ENCODE results near the gene LIPT1.
"Not testable (repeated sequence)": the region's sequence is repeated elsewhere in the genome, so short reads cannot be mapped to it uniquely, and the experiment has no call there.

The LIPT1 gene

DNA sequence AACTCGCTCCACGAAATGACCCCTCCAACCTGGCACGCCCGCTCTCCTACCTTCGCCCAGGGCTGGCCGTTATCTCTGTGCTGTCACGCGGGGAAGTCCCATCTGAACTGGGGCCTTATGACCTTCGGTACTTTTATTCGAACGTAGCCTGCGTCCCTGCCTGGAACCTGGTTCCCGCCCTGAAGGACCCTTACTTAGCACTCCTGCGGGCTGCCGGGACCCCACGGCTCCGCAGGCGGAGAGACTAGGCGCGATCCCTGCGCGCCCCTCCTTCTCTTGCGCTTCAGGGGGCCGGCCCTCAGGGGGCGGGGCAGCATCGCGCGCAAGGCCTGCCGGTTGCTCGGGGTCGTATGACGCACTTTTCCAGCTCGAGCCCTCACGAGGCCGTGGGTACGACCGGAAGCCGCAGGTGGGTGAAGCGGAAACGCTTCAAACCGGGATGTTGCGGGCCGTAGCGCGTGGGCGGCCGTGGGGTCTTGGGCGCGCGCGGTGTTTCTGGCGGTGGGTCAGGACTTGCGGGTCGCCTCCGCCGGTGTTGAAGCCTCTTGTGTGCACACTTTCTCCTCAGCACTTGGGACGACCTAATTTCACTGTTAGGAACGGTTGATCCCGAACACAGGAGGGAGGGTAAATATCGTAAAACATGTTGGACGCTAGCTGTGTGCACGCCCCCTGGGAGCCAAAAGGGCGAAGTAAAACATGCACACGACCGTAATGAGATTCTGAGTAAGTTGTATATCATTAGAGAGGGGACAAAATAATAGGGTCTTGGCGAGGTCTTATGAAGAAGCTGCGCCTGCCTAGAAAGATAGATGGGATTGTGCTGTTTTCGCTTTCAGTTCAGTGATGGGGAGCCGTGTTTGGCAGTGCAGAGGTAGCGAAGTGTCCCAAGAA, at the start of gene LIPT1, which contains the start of gene TSGA10:
LIPT1 (plus strand) TSS at position 325 of the 894 bp plus-strand sequence. CDS start 6,991 bp downstream, outside the sequence.
TSGA10 (minus strand) TSS at position 300 of the 894 bp plus-strand sequence. CDS start 45,503 bp downstream, outside the sequence.
- peak; percentile 66 for DNase-seq

DNA sequence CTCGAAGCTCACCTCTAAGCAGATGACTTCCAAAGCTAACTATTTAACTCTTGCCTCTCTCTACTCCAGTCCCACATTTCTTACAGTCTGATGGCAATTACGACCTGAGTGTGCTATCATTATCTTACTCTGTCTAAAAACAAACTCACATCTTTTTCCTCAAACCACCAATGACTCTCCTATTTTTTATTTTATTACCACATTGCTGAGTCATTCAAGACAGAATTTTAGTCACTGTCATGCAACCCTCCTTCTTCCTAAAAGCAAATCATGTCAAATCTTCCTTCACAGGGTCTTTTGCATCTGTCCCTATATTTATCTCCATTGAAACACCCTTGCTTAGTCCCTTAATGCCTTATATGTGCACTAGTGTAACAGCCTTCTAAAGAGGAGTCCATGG, 47.9 kb upstream of the LIPT1 start:
- no peak for DNase-seq

DNA sequence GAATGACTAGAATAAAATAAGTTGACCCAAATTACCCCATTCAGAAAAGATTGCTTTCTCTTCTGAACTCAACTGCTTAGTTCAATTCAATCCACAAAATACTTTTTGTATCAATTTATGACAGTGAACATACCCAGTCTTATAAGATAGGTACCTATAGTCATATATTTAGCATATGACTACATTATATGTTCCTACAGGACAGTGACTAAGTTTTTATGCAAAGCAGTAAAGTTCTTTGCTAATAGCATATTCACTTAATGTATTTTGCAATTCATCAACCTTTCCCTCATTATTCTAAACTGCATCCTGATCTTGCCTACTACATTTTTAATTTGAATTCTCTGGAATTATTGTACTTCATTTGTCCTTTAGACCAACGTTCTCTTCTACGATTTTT, 43.5 kb upstream of the LIPT1 start:
- DNase-seq: no peak

DNA sequence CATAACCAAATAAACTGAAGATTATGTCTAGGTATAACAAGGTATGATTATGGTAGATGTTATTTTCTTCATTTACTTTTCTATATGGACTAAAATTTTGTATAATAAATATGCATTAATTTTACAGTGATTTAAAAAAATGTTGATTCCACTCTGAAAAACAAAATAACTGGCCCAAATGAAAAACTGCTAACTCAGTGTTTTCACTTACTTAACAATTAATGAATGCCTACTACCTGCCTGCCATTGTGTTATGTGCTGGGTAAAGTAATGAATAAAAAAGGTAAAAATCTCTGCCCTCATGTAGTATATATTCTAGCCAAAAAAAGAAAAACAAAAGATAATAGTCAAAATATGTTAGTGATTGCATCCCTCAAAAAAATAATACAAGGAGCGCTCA, 42.8 kb upstream of the LIPT1 start:
- no peak for DNase-seq

DNA sequence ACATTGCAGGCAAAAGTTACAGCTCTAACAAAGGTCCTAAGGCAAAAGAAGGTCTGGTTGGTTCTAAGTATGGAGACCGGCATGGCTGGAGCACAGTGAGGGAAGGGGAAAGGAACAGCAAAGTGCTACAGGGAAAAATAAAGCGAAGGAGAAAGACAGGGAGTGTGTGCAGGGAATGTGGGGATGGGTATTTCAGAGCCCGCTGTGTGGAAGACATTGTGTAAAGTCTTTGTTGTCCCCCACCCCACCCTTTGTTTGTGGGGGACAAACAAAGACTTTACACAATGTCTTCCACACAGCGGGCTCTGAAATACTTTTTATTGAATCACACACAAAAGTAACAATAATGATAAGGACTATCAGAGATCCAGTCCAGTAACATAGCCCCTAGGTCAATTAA, 42.1 kb upstream of the LIPT1 start:
- no peak for DNase-seq

DNA sequence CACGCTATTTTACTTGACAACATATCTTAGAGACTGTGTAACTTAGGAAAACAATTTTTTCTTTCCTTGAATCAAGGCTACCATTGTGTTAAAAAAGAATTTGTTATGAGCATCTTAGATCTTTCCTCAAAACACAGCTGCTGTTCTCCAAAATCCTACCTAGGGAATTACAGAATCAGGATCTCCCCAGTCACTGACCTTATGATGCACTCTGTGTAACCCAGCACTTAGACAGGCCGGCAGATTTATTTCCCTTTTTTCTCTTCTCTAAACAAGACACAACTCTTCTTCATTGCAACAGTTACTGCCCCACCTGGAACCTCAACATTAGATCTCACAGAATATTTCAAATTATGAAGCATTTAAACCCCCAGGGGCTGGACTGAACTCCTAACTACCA, 26.8 kb upstream of the LIPT1 start:
- DNase-seq: no peak

DNA sequence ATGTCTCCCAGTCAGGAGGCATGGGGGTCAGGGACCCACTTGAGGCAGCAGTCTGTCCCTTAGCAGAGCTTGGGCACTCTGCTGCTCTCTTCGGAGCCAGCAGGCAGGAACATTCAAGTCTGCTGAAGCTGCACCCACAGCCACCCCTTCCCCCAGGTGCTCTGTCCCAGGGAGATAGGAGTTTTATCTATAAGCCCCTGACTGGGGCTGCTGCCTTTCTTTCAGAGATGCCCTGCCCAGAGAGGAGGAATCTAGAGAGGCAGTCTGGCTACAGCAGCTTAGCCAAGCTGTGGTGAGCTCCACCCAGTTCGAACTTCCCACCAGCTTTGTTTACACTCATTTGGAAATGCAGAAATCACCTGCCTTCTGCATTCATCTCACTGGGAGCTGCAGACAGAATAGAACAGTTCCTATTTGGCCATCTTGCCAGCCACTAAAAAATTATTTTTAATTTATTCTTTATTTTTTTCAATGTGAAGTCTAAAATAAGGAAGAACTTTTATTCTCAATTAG, 19.7 kb upstream of the LIPT1 start:
- DNase-seq: not testable (repeated sequence)

DNA sequence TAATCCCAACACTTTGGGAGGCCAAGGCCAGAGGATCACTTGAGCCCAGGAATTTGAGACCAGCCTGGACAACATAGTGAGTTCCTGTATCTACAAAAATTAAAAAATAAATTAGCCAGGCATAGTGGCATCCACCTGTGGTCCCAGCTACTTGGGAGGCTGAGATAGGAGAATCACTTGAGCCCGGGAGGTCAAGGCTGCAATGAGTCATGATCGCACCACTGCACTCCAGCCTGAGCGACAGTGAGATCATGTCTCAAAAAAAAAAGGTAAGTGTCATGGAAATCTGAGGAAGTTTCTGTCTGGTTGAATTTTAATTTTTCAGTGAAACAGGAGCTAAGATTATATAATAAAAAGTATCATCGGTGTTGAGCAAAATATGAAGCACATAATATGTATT, 15.8 kb upstream of the LIPT1 start:
- DNase-seq: no peak

DNA sequence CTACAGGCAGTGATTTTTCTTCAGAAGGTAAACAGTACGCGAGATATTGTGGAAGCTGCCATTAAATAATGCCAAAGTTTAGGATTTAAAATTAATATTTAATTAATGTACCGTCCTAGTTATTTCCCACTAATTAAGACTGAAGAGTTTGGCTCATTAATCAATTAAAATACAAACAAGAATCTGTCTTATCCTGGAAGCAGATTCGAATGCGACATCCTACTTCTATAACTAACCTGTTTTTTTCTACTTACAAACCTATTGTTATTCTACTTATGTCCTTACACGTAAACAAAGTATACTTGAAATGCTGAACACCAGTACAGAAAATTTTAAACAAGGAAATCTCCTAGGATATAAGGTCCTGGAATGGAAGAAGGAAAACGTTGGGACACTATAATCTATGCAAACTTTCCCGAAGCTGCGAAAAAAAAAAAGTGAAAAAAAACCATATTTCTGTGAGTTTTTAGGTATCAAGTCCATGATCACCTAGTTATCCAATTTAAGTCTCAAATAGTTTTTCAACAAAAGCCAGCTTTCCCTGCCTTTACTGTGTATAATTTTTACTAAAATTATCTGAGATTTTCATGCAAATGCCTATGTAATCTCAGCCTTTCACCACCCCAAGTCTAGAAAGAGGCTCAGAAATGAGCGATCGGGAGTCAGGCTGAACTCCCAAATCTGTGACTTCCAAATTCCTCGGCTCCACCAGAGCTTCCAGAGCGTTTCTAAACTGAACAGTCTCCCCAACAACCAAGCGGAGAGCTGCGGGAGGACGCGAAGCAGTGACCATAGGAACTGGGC, 14.5 kb upstream of the LIPT1 start:
- no peak for DNase-seq

DNA sequence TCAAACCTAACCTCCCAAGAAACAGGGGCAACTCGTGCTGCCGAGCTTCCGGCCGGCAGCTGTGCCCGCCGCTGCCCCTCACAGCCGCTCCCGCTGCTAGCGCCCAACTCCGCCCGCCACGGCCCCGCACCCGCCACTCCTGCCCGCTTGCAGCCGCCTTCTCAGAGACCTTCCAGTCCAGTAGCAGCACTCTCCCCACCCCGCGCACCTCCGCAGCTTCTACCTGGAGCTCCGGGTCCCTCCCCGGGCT, 14.0 kb upstream of the LIPT1 start:
- DNase-seq: no peak

DNA sequence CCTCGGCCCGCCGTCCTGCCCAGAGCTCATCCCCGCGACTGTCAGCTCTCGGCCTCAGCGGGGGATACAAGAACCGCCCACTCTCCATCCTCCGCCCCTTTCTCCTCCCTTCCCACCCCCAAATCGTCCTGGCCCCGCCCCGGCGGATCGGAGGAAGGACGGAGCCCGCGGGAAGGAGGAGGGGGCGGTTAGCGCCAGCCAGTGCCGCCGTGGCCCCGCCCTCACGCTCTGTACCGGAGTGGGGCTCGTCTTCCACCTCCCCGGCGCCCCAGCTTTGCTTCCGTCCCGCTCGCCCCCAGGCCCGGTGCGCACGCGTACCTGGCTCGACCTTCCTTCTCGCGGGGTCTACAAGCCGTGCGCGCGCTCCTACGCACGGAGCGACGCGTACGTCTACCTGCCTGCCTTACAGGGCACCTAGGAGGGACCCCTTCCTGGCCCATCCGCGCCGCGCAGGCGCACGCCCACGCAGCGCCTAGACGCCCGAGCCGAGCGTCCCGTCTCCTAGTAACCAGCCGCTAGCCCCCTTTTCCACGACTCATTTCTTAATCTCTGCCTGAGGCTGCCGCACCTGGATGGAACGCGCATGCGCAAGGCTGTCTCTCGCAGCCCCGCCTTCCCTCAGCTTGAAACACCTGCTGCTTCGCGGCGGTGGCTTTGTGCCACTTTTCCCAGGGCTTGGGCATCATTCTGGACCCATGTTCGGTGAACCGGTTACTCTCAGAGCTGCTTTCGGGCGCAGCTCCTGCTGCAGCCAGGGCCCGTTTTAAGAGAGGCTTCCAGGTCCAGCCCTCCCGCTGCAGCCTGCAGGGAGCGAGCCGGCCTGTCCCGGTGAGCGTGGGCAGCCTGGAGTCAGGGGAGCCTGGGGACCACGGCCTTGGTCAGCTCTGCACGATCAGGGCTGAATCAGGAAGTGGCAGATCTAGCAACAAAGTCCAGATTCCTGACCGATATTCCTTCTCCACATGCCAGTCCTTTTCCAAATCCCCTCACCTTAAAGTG, 13.4 kb upstream of the LIPT1 start, which contains the start of gene C2orf15:
C2orf15 (plus strand) TSS at position 598 of the 999 bp plus-strand sequence. CDS start 8,852 bp downstream, outside the sequence.
- peak; percentile 91 for DNase-seq

DNA sequence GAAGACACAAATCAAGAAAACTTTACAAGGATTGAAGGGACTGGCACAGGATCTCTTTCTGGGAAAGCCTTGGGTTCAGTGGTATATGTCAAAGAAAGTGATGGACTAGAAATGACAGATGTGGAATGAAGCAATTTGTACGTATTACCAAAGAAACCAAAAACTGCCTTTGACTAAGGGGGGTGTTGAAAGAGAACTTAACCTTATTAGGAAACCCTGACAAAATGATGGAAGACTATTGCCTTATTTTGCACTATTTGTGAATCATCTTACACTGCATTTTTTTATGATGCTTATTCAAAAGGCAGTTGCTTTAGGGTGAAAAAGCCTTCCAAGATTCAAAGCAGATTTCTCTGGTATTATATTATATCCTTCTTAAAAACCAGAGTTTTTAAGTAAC, 4.1 kb upstream of the LIPT1 start:
- DNase-seq: no peak

DNA sequence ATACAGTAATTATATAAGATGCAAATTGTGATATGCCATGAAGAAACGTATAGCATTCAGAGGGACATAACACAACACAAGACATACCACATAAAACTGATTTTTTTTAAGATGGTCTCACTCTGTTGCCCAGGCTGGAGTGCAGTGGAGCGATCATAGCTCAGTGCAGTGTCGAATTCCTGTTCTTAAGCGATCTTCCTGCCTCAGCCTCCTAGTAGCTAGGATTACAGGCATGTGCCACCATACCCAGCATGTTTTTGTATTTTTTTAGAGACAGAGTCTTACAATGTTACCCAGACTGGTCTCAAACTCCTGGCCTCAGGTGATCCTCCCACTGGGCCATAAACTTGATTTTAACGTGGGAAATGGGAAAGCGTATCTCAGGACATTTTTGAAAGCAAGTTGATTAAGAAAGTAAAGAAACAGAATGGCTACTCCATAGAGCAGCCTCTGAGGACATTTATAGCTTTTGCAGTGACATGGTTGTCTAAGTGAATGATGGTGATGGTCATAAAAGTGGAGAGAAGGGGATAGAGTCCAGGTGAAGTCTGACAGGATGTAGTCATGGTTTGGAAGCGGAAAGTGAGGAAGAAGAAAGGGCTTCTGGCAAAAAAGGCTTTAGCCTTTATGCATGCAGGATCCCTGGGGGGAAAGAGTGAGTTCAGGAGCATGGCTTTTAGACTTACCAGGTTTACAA, 2.4 kb upstream of the LIPT1 start:
- no peak for DNase-seq

DNA sequence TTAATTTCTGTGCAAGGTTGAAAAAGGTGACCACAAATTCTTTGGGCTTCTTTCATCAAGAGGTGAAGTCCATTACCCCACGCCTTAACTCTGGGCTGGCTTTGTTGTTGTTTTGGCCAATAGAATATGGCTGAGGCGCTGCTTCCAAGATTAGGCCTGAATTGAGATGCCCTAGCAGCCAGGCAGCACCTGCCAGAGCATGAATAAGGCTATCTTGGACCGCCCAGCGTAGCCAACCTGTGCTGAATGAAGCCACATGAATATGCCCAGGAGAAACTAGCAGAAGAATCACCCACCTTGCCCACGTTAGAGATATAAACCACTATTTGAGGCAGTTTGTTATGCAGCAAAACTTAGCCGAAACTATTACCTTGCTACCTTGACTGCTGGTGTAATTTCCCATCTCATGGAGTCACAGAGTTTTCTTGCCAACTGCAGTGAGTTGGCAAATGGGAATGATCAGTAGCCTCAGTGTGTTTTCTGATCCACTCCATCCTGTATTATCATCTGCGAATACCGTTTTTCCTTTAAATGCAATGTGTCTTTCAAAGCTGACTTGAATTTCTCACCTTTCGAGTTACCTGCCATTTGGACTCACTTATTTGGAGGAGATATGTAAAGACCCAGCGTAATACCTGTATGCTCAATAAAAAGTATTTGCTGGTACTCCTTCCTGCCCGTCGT, 704 bp upstream of the LIPT1 start:
- no peak for DNase-seq

DNA sequence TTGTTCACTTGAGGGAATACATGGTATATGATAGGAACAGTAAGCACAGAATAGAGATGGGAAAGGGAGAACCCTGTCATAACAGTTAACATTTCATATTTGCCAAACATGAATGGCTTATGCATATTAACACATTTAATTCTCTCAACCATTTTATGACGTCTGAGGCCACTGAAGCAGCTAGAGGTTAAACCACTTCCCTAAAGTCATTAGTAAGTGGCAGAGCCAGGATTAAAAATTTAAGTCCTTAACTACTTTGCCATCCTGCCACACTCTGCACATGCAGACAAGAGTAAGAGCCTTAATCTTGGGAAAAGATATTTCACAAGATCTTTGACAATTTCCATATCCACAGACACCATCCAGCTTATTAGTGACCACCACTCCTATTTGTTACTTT, 2.1 kb downstream of the LIPT1 start:
- no peak for DNase-seq

DNA sequence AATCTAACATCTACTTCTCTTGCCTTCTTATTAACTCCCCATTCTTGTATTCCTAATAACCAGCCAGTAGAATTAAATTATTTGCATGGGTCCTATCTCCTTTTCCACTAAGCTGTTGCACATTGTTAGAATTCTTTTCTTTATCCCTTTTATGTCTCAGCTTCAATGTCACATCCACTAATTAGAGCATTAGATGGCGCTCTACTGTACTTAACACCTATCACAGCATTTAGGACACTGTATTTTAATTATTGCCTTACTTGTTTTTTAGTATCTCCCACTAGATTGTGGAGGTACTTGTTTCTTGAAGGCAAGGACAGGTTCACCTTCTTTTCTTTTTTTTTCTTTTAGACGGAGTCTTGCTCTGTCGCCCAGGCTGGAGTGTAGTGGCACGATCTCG, 3.8 kb downstream of the LIPT1 start:
- no peak for DNase-seq

DNA sequence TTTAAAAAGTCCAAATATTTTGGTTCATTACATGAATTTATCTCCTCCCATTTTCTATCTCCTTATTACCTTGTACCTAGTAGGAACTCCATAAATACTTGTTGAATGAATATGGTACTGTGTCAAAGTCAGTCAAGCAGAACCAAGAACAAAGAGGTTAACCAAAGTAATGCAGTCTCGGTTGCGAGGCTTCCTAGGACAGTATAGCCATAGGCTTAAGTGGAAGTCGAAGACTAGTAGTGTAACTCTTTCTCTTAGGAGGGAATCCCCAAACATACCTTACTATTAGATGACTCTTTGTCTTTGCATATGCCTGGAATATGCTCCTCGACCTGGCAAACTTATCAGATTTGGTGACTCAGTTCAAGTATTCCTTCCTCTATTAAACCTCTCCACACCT, 4.8 kb downstream of the LIPT1 start:
- DNase-seq: no peak

DNA sequence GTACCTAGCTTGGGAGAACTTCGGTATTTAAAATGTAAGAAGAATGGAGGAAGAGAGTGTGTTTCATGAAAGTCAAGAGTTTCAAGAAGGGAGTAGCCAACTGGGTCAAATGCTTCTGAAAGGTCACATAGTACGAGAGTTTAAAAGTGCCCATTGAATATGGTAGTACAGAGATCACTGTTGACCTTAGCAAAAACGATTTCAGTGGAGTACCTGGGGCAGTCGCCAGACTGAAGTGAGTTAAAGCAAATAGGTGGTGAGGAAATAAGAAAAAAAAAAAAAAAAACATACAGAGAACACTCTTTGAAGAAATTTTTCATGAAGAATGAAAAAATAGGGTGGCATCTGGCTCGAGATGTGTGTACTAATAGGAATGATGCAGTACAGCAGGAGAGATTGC, 11.5 kb downstream of the LIPT1 start:
- no peak for DNase-seq

DNA sequence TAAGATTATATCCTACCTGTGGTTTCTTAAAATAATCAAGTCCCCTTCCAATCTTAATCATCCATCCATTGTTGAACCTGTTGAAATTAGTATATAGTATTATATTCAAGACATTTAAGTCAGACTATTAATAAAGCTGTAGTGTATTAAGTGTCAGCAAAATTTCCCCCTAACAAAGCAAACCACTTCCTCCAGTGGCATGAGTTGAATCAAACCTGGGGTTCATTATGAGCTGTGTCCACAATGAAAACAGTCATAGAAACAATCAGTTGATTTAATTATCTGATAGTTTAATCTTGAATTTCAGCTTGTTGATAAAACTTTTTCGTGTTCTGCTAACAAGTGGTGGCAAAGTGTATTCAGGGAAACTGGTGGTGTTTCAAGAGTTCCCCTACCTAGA, 14.8 kb downstream of the LIPT1 start:
- DNase-seq: no peak

DNA sequence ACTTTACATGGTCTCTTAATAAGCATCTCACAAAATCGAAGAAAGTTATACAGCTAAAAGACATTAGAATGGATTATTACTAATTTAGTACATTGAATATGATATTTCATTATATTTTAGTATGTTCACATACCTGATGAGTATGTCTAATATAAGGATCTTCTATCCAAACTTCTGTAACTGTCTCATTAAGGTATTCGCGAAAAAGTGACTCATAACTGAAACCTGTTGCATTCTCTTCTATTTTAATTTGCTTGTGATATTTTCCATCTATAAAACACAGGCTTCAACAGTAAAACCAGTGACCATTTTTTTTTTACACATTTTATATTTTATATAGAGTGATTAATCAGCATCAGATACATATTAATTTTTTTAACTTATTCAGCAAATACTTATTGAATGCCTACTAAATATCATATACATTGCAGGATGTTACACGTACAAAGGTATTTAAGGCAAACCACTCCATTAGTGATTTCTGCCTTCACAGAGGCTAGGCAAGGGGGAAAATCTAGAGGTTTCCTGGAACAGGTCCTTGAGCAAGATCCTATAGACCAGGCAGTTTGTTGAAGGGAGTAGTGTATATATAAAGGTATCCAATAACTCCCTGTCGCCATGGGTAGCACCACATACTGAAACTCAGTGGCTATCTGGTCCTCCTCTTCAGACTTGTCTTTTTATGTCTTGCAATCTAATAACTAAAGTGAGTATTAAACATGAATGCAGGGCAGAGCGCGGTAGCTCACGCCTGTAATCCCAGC, 16.8 kb downstream of the LIPT1 start:
- no peak for DNase-seq
